GM18520 (cell line): ENCODE results near the gene SLC40A1.

Source experiments
- ATAC-seq: cut with Tn5 transposase; IDR thresholded peaks from one replicate; pipeline ENCODE4 v1.9.1; 2021; ENCODE audit not compliant: unreplicated experiment

SLC40A1 gene

DNA sequence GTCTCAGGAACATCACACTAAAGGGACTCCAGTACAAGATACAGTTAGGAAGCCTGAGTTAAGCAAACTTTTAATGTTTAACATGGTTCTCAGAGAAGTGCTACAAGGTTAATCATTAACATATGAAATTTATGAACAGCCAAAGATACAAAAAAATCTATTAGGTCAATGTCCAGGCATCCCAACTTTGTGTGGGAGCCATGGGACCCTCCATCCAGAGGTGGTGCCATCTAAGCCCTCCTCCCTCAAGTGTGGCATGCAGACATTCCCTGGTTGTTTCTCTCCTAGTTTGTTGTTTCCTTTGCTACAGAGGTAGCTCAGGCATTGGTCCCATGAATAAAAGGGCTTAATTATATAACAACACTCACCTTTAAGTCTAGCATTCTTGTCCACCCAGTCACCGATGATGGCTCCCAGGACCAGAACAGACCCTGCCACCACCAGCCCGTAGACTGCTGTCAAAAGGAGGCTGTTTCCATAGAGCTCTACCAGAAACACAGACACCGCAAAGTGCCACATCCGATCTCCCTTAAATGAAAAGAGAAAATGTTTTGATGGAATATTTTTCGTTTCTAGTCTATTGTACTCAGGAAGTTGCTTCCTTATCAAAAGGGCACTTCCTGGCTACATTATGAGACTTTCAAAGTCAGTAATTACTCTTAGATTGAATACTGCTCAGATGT lies 5.7 kb downstream of the SLC40A1 start:
- ATAC-seq, result no peak

DNA sequence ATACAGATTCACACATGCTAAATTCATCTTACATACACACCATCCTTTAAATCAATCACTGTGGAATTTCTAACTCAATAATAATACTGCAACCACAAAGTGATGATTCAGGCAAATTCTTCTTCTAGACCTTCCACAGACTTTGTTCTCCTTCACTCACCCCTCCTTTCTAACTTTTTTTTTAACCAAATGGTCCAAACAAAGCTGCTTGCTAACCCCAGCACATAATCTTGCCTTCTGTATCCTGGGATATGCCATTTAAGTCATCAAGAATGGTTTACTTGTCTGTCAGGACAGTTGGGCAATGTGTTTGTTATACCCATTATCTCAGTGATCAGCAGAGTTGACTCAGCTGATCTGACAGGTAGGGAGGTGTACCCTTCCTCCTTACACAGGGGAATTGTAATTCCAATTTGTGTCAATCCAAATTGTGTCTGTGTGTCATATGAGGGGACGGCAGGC lies 10.0 kb downstream of the SLC40A1 start:
- ATAC-seq, result no peak

DNA sequence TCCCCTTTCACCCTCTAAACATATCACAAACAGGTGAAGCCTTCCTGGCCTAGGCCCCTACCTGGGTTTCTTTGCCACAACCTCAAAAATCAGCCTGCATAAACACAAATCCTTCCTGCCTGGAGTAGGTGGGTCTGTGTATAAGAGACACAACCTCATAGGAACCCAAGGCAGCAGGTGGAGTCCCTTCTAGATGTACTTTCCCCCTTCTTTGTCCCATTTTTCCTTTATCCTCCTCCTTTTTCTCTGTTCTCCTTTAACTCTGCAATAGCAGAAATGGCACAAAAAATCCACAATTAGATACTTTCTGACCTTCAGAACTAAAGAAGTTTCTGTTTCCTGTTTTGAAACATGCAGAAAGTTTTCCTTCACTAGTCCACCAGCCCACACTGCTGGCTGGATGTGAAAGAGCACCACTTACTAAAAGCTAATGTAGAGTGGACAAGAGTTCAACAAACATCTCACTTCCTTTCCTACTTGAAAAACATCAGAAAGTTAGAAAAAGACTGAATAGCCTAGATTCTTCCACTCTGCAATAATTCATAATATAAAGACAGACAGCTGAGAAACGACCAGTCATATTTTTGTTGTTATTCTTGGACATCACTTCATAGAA lies 11.2 kb downstream of the SLC40A1 start:
- ATAC-seq, result no peak

DNA sequence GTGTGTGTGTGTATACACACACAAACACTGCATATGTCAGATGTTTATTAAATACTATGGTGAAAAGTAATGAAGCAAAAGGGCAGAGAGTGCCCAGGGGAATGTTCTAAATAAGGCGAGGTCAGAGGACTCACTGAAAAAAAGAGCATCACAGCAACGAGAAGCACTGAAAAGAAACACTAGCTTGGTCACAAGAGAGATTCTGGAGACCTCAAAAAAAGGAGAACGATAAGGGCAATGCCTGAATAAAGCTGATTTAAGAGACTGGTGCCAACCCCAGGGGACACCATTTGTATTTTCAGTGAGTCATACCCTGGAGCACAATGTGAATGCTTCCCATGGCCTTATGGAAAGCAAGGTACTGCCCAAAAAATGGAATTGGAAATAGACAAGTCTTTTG lies 14.5 kb downstream of the SLC40A1 start:
- ATAC-seq, result no peak

DNA sequence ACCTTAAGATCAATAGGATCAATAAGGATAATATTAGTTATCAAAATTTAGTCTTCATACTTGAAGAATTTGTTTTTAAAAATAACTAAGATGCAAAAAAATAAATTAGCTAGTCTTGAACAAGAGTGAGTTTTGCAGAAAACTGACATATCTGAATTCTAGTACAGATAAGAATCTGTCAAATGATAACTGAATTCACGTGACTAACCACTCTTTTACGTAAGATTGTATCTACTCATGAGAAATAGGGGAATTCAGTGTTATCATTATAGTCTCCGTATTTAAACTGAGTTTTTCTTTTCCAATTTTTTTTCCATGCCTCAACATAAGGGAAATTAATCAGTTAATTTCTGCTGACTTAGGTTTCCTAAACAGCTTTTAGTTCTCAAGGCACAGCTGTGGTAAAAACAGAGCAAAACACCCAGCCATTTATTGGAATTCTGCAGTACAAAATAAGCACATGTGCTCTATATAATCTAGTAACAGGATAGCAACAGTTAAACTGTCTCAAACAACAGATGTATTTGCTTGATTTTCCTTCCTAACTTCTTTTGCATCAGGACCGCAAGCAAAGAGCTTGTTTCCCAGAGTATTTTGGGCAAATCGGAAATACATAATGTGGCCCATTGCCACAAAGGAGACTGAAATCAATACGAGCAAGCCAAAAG lies 19.1 kb downstream of the SLC40A1 start:
- ATAC-seq, result no peak

DNA sequence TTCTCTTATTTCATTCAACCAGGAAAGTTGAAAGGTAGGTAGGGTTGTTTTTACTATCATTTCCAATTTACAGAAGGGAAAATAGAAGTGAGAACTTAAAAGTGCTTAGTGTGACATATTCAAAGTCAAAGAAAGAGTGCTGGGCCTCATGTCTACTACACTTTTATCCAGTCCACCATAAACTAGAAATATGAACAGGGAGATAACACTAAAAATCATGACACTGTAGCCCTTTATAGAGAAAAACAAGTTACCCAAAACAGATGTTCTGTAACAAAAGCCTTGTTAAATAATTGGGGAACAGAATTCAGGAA lies 20.4 kb downstream of the SLC40A1 start:
- ATAC-seq, result no peak

DNA sequence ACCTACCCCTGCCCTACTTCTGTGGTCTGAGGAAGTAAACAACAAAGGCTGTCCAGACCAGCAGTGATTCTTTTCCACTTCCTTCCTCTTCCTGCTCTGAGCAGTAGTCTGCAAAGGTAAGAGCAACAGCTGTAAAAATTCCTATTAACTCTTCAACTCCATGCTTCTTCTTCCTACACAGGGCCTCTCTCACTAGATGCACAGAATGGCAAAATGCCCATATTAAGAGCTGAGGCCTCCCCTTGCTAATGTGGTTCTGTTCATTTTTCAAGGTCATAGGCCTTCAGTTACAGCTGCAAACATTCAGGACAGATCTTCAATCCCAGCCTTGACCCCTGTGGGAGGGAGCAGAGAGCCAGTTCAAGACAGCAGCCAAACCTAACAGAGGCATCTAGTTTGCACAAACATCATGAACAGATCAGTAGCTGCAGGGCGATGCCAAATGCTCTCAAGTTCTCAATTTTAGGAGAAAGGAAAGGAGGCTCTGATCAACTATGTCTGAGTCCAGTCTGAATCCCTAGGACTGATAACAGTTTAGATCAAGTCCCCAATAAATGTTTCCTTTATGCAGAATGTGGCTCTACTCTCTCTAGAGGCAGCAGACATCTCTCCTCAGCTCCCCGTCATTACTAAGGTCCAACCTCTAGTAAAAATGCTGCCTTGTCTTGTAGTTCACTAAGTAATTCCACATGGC lies 20.9 kb downstream of the SLC40A1 start:
- no peak for ATAC-seq

DNA sequence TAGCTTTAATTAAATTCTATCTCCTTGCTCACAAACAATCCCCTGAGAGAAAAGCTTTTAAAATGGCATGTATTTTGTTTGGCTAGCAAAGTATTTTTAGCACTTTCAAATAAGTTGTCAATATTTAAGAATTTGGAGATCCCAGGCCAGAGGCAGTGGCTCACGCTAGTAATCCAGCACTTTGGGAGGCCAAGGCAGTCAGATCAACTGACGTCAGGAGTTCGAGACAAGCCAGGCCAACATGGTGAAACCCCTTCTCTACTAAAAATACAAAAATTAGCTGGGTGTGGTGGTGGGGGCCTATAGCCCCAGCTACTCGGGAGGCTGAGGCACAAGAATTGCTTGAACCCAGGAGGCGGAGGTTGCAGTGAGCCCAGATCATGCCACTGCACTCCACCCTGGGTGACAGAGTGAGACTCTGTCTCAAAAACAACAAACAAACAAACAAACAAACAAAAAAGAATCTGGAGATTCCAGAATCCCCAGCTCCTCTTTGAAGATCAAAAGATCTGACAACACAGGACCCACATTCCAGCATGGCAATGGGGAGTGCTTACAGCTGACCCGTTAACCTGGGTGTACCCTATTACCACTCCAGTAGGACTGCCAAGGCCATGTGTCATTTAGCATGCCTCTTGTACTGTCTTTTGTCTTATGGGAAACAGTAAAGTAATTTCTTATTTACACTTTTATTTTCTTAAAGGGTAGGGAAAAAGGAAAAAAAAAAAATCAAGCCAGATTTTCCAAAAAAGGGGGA lies 21.9 kb downstream of the SLC40A1 start:
- ATAC-seq, result no peak

DNA sequence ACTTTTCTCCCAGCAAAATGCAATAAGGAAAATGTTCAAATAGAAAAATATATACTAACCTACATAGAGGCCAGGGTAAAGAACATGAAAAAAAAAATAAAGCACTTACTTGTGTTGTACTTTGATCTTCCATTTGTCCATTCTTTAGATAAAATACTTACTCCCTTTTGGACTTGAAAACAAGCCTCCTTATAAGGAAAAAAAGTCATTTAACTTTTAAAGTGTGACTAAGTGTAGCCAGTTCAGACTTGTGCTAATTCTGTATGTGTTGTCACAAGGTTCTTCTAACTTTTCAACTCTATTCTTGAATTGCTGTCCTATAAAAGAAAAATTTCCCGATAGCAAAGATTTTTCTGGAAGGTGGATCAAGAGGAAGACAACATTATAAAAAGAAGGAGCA lies 23.2 kb downstream of the SLC40A1 start:
- ATAC-seq, result no peak

DNA sequence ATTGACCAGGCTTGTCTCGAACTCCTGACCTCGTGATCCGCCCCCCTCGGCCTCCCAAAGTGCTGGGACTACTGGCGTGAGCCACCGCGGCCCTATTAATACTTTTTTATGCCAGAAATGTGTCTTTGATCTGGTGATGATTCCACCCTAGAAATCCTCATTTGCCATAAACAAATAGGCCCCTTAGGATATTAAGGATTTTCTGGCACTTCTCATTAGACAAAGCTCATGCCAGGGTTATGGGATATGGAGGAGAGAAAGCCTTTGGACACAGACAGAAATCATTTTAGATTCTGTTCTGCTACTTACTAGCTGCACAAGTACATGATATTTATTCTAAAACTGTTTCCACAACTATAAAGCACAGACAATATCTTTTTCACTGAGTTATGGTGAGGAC lies 24.1 kb downstream of the SLC40A1 start:
- ATAC-seq, result no peak

DNA sequence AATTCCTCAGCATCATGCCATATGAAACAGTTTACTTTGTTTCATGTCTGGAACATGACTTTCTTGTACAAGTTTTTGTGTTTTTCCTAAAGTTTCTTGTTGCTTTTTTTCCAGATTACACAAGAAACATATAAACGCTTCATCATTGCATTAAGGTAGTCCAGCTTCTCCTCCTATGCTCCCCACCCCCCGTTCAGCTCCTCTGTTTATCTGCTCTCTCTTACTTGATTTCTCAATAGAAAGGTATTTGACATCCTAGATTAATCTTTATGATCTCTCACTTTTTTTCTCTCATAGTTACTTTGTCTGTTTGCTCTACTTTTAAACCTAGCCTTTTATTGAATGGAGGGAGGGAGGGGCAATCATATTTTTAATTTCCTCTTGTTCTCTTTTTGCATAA lies 25.4 kb downstream of the SLC40A1 start:
- no peak for ATAC-seq

DNA sequence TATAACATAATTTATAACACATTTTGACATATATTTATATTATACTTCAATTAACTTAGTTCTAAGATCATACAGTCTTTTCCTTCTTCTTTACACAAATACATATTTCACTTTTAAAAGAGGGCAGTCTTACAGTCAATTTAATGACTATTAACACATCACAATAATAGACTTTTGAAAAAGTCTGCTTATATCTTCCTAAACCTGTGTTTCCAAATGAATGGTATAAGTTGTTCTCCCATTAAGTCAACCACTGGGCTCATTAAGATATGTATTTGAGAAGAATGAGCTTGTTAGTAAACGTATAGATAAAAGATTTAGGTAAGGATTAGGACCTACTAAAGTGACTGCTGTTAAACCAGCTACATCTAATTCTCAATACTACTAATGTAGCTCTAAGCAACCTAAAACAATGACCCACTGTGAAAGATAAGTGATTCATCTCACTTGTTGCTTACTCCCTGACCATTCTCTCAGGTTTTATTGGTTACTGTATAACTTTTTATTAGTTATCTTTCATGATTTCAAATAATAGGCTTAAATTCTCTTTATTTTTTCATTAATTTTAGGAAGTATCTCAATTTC lies 27.0 kb downstream of the SLC40A1 start:
- no peak for ATAC-seq

DNA sequence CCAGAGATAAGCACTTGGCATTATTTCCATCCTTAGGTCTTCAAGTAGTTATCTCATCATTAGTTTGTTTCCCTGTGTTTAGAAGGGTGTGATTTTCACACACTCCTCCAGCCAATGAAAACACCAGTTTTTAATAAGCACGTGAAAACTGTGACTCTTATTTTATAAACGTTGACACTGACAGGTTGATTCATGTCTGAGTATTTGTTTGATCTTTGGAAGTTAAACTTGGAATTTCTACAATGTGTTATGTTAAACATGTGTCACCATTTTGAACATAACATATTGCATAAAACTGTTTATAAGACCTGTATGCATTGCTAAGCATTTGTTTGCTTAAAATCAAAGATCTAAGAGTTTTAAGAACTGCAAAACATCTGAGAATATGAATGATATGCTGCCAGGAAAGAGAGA lies 27.6 kb downstream of the SLC40A1 start:
- no peak for ATAC-seq

DNA sequence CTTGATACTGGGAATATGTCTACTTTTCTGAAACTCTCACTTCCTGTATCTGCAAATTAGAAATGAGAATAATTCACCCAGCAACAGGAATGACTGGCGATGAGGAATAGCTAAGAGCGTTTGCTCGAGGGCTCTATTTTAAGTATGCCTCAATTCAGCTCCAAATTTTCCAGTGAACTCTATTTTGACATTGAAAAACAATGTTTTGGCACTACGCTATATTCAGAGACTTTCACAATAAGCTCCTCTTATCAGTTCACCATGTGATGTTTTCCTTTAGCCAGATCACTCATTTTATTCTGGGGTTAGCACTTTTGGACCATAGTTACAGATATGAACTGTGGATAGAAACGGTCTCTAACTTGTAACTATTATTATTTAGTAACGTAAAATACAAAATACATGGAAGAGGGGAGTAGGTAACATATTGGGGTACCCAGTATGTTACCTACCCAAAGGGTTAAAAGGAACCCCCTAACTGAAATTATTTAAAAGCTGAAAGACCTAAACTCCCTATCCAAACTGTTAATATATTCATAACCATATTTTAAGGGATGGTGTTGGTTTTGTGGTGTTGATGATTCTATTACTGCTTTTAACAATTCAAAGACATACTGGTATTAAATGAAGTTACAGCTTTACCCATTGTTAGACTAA lies 28.1 kb downstream of the SLC40A1 start:
- ATAC-seq, result no peak

DNA sequence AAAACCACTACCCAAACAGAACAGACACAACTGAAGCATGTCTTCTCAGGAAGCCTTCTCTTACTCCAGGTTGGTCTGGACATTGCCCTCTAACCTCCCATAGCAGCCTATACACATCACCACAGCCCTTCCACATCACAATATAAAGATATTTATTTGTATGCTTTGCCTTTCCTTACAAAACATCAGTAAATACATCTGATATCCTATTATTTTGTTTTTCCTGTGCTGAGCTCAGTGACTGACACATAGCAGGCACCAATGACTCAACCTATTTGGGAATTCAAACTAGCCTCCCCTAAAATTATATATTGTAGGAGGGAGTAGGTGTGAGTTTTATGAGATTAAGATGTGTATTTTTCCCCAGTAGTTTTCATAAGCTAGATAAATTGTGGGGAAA lies 28.8 kb downstream of the SLC40A1 start:
- ATAC-seq, result no peak

DNA sequence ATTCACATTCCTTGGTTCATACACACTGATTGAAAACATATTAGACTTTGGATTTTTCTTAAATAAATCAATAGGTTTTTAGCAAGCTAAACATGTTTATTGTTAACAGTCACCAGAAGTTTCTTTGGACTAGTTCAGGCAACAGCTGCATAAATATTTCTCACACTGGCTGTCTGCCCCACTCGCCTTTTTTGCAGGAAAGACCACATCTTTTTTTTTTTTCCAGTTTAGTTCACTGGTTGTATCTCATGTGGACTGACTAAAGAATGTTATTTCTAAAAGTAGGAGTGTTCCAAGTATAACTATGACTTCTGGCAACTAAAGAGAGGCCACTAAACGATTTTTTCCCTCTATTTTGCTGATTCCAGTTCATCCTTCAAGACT lies 31.1 kb downstream of the SLC40A1 start:
- ATAC-seq, result no peak

DNA sequence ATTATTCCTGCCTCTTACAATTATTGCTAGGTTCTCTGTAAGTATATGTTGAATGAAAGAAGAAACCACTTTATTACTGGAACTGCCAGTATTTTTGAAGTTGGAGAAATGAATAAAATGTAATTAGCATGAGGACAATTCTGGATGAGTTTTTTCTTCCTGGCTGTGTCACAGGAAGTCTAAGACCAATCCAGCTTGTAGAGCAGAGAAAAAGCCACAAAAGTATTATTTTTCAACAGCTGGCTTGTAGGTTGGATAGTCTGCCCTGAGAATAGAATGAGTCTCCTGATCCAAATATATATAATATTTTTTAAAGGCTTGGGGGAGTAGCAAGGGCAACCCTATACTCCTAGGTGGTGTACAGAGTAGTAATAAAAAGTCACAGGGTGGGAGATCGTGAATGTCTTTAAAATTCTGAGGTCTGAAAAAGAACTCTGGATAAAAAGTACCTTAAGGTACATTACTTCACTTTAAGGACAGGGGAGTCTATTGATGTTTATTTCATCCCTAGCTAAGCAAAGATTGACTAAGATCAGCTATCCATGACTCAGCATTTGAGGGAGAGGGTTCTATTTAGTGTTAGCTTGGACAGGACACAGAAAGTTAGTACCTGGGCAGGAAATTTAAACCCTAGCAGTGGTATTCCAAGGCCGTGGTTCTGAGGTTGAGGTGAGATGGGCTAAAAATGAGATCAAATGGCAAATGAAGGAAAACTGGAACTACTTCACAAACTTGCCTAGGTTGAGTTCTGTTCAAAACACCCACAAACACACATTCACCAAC lies 31.7 kb downstream of the SLC40A1 start:
- no peak for ATAC-seq

DNA sequence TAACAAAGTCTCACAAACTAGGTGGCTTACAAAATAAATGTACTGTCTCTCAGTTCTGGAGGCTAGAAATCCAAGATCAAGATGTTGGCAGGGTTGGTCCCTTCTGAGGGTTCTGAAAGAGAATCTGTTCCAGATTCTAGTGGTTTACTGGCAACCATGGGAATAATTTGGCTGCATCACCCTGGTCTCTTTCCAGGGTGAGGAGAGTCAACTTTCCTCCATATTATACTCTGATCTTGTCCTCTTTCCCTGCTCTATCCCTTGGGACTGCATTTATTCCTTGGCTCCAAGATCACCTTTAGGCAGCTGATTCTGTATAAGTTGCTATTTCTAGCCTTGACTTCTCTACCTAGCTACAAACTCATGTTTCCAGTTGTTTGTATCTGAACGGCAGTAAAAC lies 35.2 kb downstream of the SLC40A1 start:
- no peak for ATAC-seq

DNA sequence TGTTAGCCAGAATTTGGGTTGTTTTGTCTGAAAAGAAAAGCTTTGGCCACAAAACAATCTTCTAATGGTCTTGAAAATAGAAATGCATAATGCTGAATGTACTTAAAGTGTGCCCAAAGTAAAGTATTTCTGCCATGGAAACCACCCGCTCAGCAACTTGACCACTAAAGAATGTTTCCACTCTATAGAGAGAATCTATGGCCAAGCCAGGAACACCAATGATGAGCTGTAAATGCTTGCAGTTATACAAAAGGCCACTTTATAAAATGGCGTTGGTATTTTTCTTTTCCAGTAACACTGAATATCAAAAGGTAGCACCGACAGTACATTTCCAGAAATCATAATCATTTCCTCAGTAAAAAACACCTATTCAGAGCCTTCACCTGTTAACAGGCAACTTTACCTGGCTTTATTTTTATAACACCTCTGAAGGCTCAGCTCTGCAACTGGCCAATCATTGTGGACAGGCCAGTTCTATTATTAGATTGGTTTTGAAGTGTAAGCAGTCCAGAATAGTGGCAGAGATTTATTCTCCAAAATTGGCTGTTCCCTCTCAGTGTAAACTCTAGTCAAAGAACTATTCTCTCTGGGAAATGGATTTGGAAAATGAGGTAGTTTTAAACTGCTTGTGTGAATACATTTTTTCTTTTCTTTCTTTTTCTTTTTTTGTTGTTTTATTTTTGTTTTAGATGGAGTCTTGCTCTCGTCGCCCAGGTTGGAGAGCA lies 36.1 kb downstream of the SLC40A1 start:
- ATAC-seq, result no peak
